ENCODE results near the gene KLHL29. TPM values are rescaled to one million over a fixed set of nuclear protein-coding genes. Genes with fewer than 3 reads are reported as not detected.

The KLHL29 gene
- total RNA-seq, 1 donor from 2014 or later = 15.1 TPM

- H3K27ac ChIP-seq = no peak overlapping the region
- DNase-seq (peak; percentile 21), ATAC-seq (no peak)
- intact Hi-C loops (cut with DNase I) = no loop called here
- H3K4me1 ChIP-seq = no peaks in the 10 kb centered on the region
- no peaks in the 10 kb centered on the region for H3K27me3 ChIP-seq
- TF ChIP-seq CTCF (IDR thresholded peaks at IDR 0.05) = no peak
- no peaks in the 10 kb centered on the region for H3K9me3 ChIP-seq
- H3K4me3 ChIP-seq = no peak overlapping the region
- no peaks in the 10 kb centered on the region for H3K36me3 ChIP-seq
Measured at GRCh38 chr2:23434721-23435121, 49.7 kb downstream of the KLHL29 start.

- no peaks in the 10 kb centered on the region for H3K27me3 ChIP-seq
- TF ChIP-seq CTCF (IDR thresholded peaks at IDR 0.05) = no peak
- intact Hi-C loops (cut with DNase I) = no loop called here
- no peaks in the 10 kb centered on the region for H3K9me3 ChIP-seq
- no peak overlapping the region for H3K4me3 ChIP-seq
- DNase-seq (no peak), ATAC-seq (peak; percentile 24)
- no peaks in the 10 kb centered on the region for H3K36me3 ChIP-seq
- no peaks in the 10 kb centered on the region for H3K4me1 ChIP-seq
- no peak overlapping the region for H3K27ac ChIP-seq
Measured at GRCh38 chr2:23435250-23436035, 50.5 kb downstream of the KLHL29 start.

- H3K27me3 ChIP-seq = no peaks in the 10 kb centered on the region
- H3K9me3 ChIP-seq = no peaks in the 10 kb centered on the region
- ATAC-seq (no peak), DNase-seq (peak; percentile 31)
- intact Hi-C loops (cut with DNase I) = no loop called here
- no peaks in the 10 kb centered on the region for H3K4me1 ChIP-seq
- no peak overlapping the region for H3K27ac ChIP-seq
- TF ChIP-seq CTCF (IDR thresholded peaks at IDR 0.05) = no peak
- H3K4me3 ChIP-seq = no peak overlapping the region
- no peaks in the 10 kb centered on the region for H3K36me3 ChIP-seq
Measured at GRCh38 chr2:23436346-23437098, 51.5 kb downstream of the KLHL29 start.

GRCh38 chr2:23441414-23441813 is 56.4 kb downstream of the KLHL29 start:
- Histone ChIP-seq H3K4me1 (no peaks in the 10 kb centered on the region), H3K36me3 (no peaks in the 10 kb centered on the region), H3K9me3 (no peaks in the 10 kb centered on the region), H3K27me3 (no peaks in the 10 kb centered on the region), H3K27ac (no peak overlapping the region), H3K4me3 (no peak overlapping the region)
- ATAC-seq (no peak), DNase-seq (no peak)
- intact Hi-C loops (cut with DNase I) = no loop called here
- TF ChIP-seq CTCF (IDR thresholded peaks at IDR 0.05) = no peak

- DNase-seq (no peak), ATAC-seq (no peak)
- Histone ChIP-seq H3K27me3 (no peaks in the 10 kb centered on the region), H3K9me3 (no peaks in the 10 kb centered on the region), H3K4me3 (no peak overlapping the region), H3K27ac (no peak overlapping the region), H3K36me3 (no peaks in the 10 kb centered on the region), H3K4me1 (no peaks in the 10 kb centered on the region)
- no peak for TF ChIP-seq CTCF (IDR thresholded peaks at IDR 0.05)
- intact Hi-C loops (cut with DNase I) = no loop called here
Measured at GRCh38 chr2:23445450-23445868, 60.5 kb downstream of the KLHL29 start.

All from upper lobe of right lung (tissue), 1 donor.